ENCODE data around the gene BPNT1. TPM values are rescaled to one million over a fixed set of nuclear protein-coding genes. Genes with fewer than 3 reads are reported as not detected.

The BPNT1 gene
- total RNA-seq, 1 experiment from 2014 or later, result 25.2 TPM

DNA sequence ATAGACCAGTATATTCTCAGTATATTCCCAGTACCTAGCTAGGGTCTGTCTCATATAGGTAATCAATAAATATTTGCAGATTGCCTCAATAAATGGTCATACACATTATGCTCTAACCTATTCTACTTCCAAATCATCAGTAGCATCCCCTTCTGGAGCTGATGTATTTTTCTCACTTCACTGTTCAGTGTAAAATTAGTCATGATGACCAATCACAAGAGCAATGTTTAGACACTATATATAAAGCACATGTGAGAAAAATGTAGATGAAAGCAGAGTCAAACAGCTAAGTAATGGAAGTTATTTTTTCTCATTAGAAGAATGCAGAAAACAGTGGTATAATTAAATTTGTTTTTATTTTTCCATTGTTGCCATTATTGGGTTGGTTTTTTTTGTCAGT is 78.0 kb downstream of the BPNT1 start:
- peaks cover 7 to 13% of the 10 kb centered on the region in 2 experiments; a peak in 3 of 4 replicates for H3K36me3 ChIP-seq (ENCODE audit: control insufficient read depth in 1 of 2, insufficient read depth in 2 of 2, low read length in 2 of 2)
- H3K4me1 ChIP-seq (ENCODE audit: control insufficient read depth in 1 of 2, insufficient read depth in 2 of 2, low read length in 2 of 2), result peaks cover 0 to 2% of the 10 kb centered on the region in 2 experiments; a peak in 1 of 4 replicates
- H4K20me1 ChIP-seq (ENCODE audit: insufficient read depth), result no peaks in the 10 kb centered on the region
- H3K9ac ChIP-seq (ENCODE audit: low read length), result no peak overlapping the region
- no peak overlapping the region for H3K4me3 ChIP-seq (replicated peaks in 1 of 2; ENCODE audit: low read depth in 1 of 2, low read length in 2 of 2)
- H3K27ac ChIP-seq (ENCODE audit: low read depth, low read length), result no peak overlapping the region
- H3K79me2 ChIP-seq (ENCODE audit: insufficient read depth, low read length), result 0 out of 2 replicates have a peak, but pooled peaks cover 4% of the 10 kb centered on the region
- DNase-seq (ENCODE audit: low read depth, low spot score), result no peak
- no peaks in the 10 kb centered on the region for H3K9me3 ChIP-seq (ENCODE audit: control insufficient read depth in 1 of 2, insufficient read depth in 1 of 2, low read depth in 1 of 2, low read length in 2 of 2)
- CTCF ChIA-PET, result interaction anchor here (1.1 kb wide), 2 partner anchors 21 to 33 kb away, joined by 3 read pairs; no protein-coding TSS in a partner anchor
- RAD21 ChIA-PET (ENCODE audit: low non-redundant PET in 1 of 2, low total read pairs in 2 of 2, uncharacterized antibody in 2 of 2, unreplicated experiment in 2 of 2), result no interaction called here
- BruUV-seq (replicated peaks), result no TSS peak
- ATAC-seq, result no peak
- POLR2A ChIA-PET, result no interaction called here
- no peaks in the 10 kb centered on the region for H3K9me2 ChIP-seq (ENCODE audit: insufficient read depth)
- no peaks in the 10 kb centered on the region for H3K27me3 ChIP-seq (ENCODE audit: insufficient read depth, low read length)
- TF ChIP-seq CEBPB (IDR thresholded peaks at IDR 0.05; ENCODE audit: low read depth) (no peak), POLR2A (IDR thresholded peaks at IDR 0.05; ENCODE audit: borderline replicate concordance, extremely low read depth, insufficient read depth, insufficient read length) (no peak), EZH2 (IDR thresholded peaks at IDR 0.05) (no peak), EZH2phosphoT487 (IDR thresholded peaks at IDR 0.05; ENCODE audit: borderline replicate concordance) (no peak), CBX3 (IDR thresholded peaks at IDR 0.05; ENCODE audit: low read depth) (no peak), SIN3A (IDR thresholded peaks at IDR 0.05; ENCODE audit: low read depth) (no peak)
- TF ChIP-seq, protein P1, sequence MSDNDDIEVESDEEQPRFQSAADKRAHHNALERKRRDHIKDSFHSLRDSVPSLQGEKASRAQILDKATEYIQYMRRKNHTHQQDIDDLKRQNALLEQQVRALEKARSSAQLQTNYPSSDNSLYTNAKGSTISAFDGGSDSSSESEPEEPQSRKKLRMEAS (IDR thresholded peaks at IDR 0.05), result no peak
- TF ChIP-seq, protein P2, sequence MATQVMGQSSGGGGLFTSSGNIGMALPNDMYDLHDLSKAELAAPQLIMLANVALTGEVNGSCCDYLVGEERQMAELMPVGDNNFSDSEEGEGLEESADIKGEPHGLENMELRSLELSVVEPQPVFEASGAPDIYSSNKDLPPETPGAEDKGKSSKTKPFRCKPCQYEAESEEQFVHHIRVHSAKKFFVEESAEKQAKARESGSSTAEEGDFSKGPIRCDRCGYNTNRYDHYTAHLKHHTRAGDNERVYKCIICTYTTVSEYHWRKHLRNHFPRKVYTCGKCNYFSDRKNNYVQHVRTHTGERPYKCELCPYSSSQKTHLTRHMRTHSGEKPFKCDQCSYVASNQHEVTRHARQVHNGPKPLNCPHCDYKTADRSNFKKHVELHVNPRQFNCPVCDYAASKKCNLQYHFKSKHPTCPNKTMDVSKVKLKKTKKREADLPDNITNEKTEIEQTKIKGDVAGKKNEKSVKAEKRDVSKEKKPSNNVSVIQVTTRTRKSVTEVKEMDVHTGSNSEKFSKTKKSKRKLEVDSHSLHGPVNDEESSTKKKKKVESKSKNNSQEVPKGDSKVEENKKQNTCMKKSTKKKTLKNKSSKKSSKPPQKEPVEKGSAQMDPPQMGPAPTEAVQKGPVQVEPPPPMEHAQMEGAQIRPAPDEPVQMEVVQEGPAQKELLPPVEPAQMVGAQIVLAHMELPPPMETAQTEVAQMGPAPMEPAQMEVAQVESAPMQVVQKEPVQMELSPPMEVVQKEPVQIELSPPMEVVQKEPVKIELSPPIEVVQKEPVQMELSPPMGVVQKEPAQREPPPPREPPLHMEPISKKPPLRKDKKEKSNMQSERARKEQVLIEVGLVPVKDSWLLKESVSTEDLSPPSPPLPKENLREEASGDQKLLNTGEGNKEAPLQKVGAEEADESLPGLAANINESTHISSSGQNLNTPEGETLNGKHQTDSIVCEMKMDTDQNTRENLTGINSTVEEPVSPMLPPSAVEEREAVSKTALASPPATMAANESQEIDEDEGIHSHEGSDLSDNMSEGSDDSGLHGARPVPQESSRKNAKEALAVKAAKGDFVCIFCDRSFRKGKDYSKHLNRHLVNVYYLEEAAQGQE (IDR thresholded peaks at IDR 0.05; ENCODE audit: low read depth), result no peak
- TF ChIP-seq, protein P3, sequence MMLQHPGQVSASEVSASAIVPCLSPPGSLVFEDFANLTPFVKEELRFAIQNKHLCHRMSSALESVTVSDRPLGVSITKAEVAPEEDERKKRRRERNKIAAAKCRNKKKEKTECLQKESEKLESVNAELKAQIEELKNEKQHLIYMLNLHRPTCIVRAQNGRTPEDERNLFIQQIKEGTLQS (IDR thresholded peaks at IDR 0.05), result no peak
- TF ChIP-seq, protein P4, sequence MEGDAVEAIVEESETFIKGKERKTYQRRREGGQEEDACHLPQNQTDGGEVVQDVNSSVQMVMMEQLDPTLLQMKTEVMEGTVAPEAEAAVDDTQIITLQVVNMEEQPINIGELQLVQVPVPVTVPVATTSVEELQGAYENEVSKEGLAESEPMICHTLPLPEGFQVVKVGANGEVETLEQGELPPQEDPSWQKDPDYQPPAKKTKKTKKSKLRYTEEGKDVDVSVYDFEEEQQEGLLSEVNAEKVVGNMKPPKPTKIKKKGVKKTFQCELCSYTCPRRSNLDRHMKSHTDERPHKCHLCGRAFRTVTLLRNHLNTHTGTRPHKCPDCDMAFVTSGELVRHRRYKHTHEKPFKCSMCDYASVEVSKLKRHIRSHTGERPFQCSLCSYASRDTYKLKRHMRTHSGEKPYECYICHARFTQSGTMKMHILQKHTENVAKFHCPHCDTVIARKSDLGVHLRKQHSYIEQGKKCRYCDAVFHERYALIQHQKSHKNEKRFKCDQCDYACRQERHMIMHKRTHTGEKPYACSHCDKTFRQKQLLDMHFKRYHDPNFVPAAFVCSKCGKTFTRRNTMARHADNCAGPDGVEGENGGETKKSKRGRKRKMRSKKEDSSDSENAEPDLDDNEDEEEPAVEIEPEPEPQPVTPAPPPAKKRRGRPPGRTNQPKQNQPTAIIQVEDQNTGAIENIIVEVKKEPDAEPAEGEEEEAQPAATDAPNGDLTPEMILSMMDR (IDR thresholded peaks at IDR 0.05 in 2 of 3, conservative IDR thresholded peaks at IDR 0.05 in 1 of 3; ENCODE audit: borderline replicate concordance in 1 of 3, insufficient read depth in 1 of 3, low read depth in 2 of 3, low read length in 2 of 3), result no peak
- intact Hi-C loops (cut with micrococcal nuclease), result no loop called here
- H3K4me2 ChIP-seq (ENCODE audit: low read length), result no peak overlapping the region
- no peak overlapping the region for H2AFZ ChIP-seq (ENCODE audit: low read depth, low read length, poor library complexity, severe bottlenecking)

MicroRNAs within 50 kb of the gene (microRNA counts, 767-probe panel; counts per million panel counts)
- microRNA hsa-miR-194-5p (not detected), microRNA hsa-miR-215 (not detected)

Small RNA genes lying within 50 kb of the gene (microRNA-seq; reads per million reads assigned to microRNA genes)
- gene MIR194-1 (ENCODE audit: borderline number of aligned reads) (1.2 reads per million), gene MIR215 (ENCODE audit: borderline number of aligned reads) (2.4 reads per million)

Other genes with a start within 250 kb of the BPNT1 start
- 0.15 TPM for gene SLC30A10, start 161.2 kb downstream of the BPNT1 start, total RNA-seq (2021; ENCODE audit: unreplicated experiment)
- 188 TPM for gene EPRS1, start 43.3 kb downstream of the BPNT1 start, total RNA-seq (2021; ENCODE audit: unreplicated experiment)
- 106 TPM for gene IARS2, start 4.3 kb upstream of the BPNT1 start, total RNA-seq (2021; ENCODE audit: unreplicated experiment)
- gene RAB3GAP2, start 182.7 kb upstream of the BPNT1 start, total RNA-seq (2021; ENCODE audit: unreplicated experiment), result 32.5 TPM